OCI-LY7 (cell line): Measurements from ENCODE around the gene GABRB3. TPM values are rescaled to one million over a fixed set of nuclear protein-coding genes. Genes with fewer than 3 reads are reported as not detected.

Experiments used
- BruUV-seq: library from RNA; stranded (reverse); fragments of 400-500 nt; replicated peaks from 2 replicates; lab custom pipeline; 2021; lab: Mats Ljungman, UMichigan
- CTCF ChIA-PET: fragments of 300-600 bp; sonication (Branson Sonifier 250); formaldehyde crosslinking; loops from one replicate; lab custom pipeline; 2022; ENCODE audit warnings: antibody characterized with exemption; ENCODE audit not compliant: unreplicated experiment; lab: Charles Lee
- POLR2A ChIA-PET: fragments of 300-600 bp; sonication (Branson Sonifier 250); formaldehyde crosslinking; loops from one replicate; lab custom pipeline; 2022; ENCODE audit warnings: antibody characterized with exemption; lab: Charles Lee
- DNase-seq: peaks from one replicate; pipeline ENCODE4 v3.0.0-alpha.2; 2015; ENCODE audit warnings: low spot score
- H2AFZ ChIP-seq: fragments of 200-600 bp; sonication (generic), shearing (Covaris generic); 2 replicates; pipeline ENCODE4 v1.6.1; 2014; ENCODE audit warnings: mild to moderate bottlenecking, antibody characterized with exemption, low read length, moderate library complexity
- H3K27ac ChIP-seq: fragments of 200-600 bp; sonication (generic); 2 replicates; pipeline ENCODE4 v1.5.1; 2014; ENCODE audit warnings: mixed run types, low read depth, mild to moderate bottlenecking, moderate library complexity, low read length, inconsistent platforms; ENCODE audit not compliant: poor library complexity, severe bottlenecking
- H3K36me3 ChIP-seq: fragments of 200-600 bp; sonication (generic); 2 replicates; pipeline ENCODE4 v1.6.1; 2014; ENCODE audit warnings: mild to moderate bottlenecking, antibody characterized with exemption, low read length, moderate library complexity, mixed read lengths; ENCODE audit not compliant: insufficient read depth
- H3K4me1 ChIP-seq: fragments of 200-600 bp; sonication (generic); 2 replicates; pipeline ENCODE4 v1.5.1; 2014; ENCODE audit warnings: mild to moderate bottlenecking, low read length; ENCODE audit not compliant: insufficient read depth, poor library complexity, severe bottlenecking
- H3K4me2 ChIP-seq: fragments of 200-600 bp; sonication (generic); 2 replicates; pipeline ENCODE4 v1.6.1; 2014; ENCODE audit warnings: mild to moderate bottlenecking, low read length
- H3K4me3 ChIP-seq: fragments of 200-600 bp; sonication (generic); 2 replicates; pipeline ENCODE4 v1.5.1; 2014; ENCODE audit warnings: mild to moderate bottlenecking, low read depth, low read length; ENCODE audit not compliant: poor library complexity, severe bottlenecking
- H3K79me2 ChIP-seq: fragments of 200-600 bp; sonication (generic); 2 replicates; pipeline ENCODE4 v1.6.1; 2016; ENCODE audit warnings: low read depth, mild to moderate bottlenecking, low read length, moderate library complexity, mixed read lengths; ENCODE audit not compliant: insufficient read depth
- H3K9me2 ChIP-seq: fragments of 200-600 bp; sonication (generic); 2 replicates; pipeline ENCODE4 v1.6.1; 2016; ENCODE audit warnings: mild to moderate bottlenecking, low read length, mixed read lengths; ENCODE audit not compliant: insufficient read depth
- H3K9me3 ChIP-seq: fragments of 200-600 bp; sonication (generic); 2 replicates; pipeline ENCODE4 v1.6.1; 2014; ENCODE audit warnings: mild to moderate bottlenecking, mixed run types, low read length, mixed read lengths
- H4K20me1 ChIP-seq: fragments of 200-600 bp; sonication (generic); 2 replicates; pipeline ENCODE4 v1.6.1; 2014; ENCODE audit warnings: mild to moderate bottlenecking, antibody characterized with exemption, low read length, moderate library complexity, mixed read lengths; ENCODE audit not compliant: insufficient read depth
- EZH2phosphoT487 ChIP-seq: fragments of 200-600 bp; sonication (generic); IDR thresholded peaks from 2 replicates; pipeline ENCODE4 v1.6.1; 2018; ENCODE audit warnings: low read depth, borderline replicate concordance, mild to moderate bottlenecking, mixed run types, antibody characterized with exemption, low read length, moderate library complexity, mixed read lengths
- intact Hi-C: fragments of 100-400 bp; cut with micrococcal nuclease; formaldehyde crosslinking; loops from one replicate; pipeline ENCODE4 v1.10.0; 2022; ENCODE audit not compliant: unreplicated experiment
- total RNA-seq, 2 experiments: library from RNA; depleted of rRNA in 1 of 2; stranded (reverse); fragments of >200 nt in 1 of 2; shearing (Covaris generic) in 1 of 2; gene quantifications; 2 replicates each; pipeline ENCODE4 v1.2.3, GENCODE V29; 2014 to 2022
- TF ChIP-seq, protein P1 (sequence below): fragments of 200-600 bp; sonication (generic); conservative IDR thresholded peaks from 2 replicates; pipeline ENCODE4 v1.5.1; 2014; ENCODE audit warnings: mild to moderate bottlenecking, antibody characterized with exemption, low read length, moderate library complexity, mixed read lengths

The GABRB3 gene
- total RNA-seq, 2 experiments from 2014 or later = 2.8 to 6.5 TPM

DNA sequence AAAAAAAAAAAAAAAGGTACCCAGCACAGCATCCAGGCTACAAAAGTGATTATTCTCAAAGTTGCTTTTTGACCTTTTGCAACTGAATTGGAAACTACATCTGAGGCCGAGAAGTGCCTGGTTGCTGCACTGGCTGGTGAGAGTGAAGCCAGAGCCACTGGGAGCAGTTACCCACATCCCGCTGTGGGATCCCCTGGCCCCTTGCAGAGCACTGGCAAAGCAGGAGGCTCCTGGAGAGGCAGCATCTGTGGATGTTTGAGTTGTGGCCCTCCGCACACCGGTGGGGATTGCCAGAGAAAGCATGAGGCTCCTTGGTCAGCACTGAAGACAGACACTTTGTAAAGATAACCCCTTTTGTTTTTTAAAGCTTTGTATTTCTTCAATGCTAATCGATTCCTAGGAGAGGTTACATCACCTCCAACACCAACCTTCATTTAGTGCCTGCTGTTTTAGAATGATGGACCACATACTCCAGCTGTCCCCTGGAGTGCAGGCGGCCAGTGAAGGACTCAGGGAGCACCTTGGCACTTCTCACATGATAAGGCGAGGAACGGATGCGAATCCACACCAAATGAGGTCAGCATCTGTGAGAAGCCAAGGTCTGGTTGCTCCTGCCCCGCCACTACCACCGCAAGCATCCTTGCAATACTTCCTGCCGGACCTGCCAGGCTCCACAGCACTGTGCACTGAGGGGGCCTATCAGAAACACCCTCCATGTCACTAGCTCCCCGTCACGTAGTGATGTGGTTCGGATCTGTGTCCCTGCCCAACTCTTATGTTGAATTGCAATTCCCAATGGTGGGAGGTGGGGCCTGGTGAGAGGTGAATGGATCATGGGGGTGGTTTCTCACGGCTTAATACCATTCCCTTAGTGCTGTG lies 256.5 kb downstream of the GABRB3 start:
- intact Hi-C loops = no loop called here
- no peaks in the 10 kb centered on the region for H3K9me2 ChIP-seq
- TF ChIP-seq EZH2phosphoT487 = no peak
- TF ChIP-seq, protein P1, sequence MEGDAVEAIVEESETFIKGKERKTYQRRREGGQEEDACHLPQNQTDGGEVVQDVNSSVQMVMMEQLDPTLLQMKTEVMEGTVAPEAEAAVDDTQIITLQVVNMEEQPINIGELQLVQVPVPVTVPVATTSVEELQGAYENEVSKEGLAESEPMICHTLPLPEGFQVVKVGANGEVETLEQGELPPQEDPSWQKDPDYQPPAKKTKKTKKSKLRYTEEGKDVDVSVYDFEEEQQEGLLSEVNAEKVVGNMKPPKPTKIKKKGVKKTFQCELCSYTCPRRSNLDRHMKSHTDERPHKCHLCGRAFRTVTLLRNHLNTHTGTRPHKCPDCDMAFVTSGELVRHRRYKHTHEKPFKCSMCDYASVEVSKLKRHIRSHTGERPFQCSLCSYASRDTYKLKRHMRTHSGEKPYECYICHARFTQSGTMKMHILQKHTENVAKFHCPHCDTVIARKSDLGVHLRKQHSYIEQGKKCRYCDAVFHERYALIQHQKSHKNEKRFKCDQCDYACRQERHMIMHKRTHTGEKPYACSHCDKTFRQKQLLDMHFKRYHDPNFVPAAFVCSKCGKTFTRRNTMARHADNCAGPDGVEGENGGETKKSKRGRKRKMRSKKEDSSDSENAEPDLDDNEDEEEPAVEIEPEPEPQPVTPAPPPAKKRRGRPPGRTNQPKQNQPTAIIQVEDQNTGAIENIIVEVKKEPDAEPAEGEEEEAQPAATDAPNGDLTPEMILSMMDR = no peak
- no peaks in the 10 kb centered on the region for H3K9me3 ChIP-seq
- H3K4me1 ChIP-seq = no peaks in the 10 kb centered on the region
- H3K27ac ChIP-seq = no peak overlapping the region
- ChIA-PET POLR2A (interaction anchor here (0.5 kb wide), 1 partner anchor 347 kb away, joined by 3 read pairs; no protein-coding TSS in a partner anchor), CTCF (no interaction called here)
- H3K4me2 ChIP-seq = no peak overlapping the region
- no peak for DNase-seq
- no peaks in the 10 kb centered on the region for H3K36me3 ChIP-seq
- no peaks in the 10 kb centered on the region for H3K79me2 ChIP-seq
- no peak overlapping the region for H2AFZ ChIP-seq
- H4K20me1 ChIP-seq = no peaks in the 10 kb centered on the region
- no TSS peak for BruUV-seq
- H3K4me3 ChIP-seq = no peak overlapping the region

DNA sequence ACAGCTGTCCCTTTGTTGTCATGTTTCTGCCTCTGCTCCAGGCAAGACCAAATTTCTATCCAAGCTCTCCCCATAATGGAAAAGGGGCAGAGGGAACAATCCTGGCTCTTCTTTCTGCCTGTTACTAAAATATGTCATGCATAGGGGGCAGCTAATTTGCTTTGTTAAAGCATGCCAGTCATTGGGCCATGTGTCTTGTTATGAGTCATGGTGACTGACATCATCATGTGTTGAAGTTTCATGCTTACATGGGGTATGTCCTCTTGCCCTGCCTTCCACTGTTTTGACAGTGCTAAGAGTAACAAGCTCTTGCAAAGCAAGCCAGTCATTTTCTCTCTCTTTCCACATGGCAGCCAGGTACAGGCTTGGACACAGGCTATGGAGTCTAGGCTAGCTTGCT lies 268.9 kb downstream of the GABRB3 start:
- Histone ChIP-seq H3K4me1 (no peaks in the 10 kb centered on the region), H4K20me1 (no peaks in the 10 kb centered on the region), H3K9me3 (no peaks in the 10 kb centered on the region), H3K4me2 (no peak overlapping the region), H3K36me3 (no peaks in the 10 kb centered on the region), H3K27ac (no peak overlapping the region), H2AFZ (no peak overlapping the region), H3K79me2 (no peaks in the 10 kb centered on the region), H3K4me3 (no peak overlapping the region), H3K9me2 (no peaks in the 10 kb centered on the region)
- BruUV-seq = no TSS peak
- CTCF ChIA-PET = no interaction called here
- TF ChIP-seq, protein P1 = no peak
- TF ChIP-seq EZH2phosphoT487 = no peak
- DNase-seq = no peak
- POLR2A ChIA-PET = interaction anchor here (1.1 kb wide), 1 partner anchor 10 kb away, joined by 3 read pairs; no protein-coding TSS in a partner anchor
- intact Hi-C loops = no loop called here

Other genes starting within 250 kb of the GABRB3 start
- gene GABRA5, start 94.0 kb upstream of the GABRB3 start, total RNA-seq (2014; rRNA removed; shearing (Covaris generic)) = not detected in 2 replicates
- not detected in 2 replicates for gene GABRA5, start 94.0 kb upstream of the GABRB3 start, total RNA-seq (2022)
- gene GABRG3, start 198.1 kb upstream of the GABRB3 start, total RNA-seq (2014; rRNA removed; shearing (Covaris generic)) = not detected in 2 replicates
- gene GABRG3, start 198.1 kb upstream of the GABRB3 start, total RNA-seq (2022) = not detected in 2 replicates